CD14-positive monocyte (primary cell): Measurements from ENCODE around the gene NOX1. TPM values are rescaled to one million over a fixed set of nuclear protein-coding genes. Genes with fewer than 3 reads are reported as not detected.
"Not testable (repeated sequence)": the region's sequence is repeated elsewhere in the genome, so short reads cannot be mapped to it uniquely, and the experiment has no call there.

Experiments
- DNase-seq, 3 donors: peaks; one replicate each; pipeline ENCODE4 v3.0.0-alpha.2; 2011 to 2022
- H2AFZ ChIP-seq: 2 replicates; pipeline ENCODE4 v1.6.0; 2012; ENCODE audit warnings: mild to moderate bottlenecking, low read depth, low read length, inconsistent platforms; ENCODE audit not compliant: insufficient read depth, poor library complexity, severe bottlenecking
- H3K27ac ChIP-seq, 2 donors: 1 replicate in 1 of 2; 2 replicates in 1 of 2; pipeline ENCODE4 v1.5.1; 2012 to 2013; ENCODE audit warnings: low read length in 2 of 2, control low read depth in 1 of 2, inconsistent platforms in 1 of 2, low read depth in 1 of 2, mild to moderate bottlenecking in 1 of 2
- H3K27me3 ChIP-seq, 2 donors: one replicate each; pipeline versions ENCODE4 v1.6.0 to v1.6.1; 2011 to 2013; ENCODE audit warnings: low read length in 2 of 2; ENCODE audit not compliant: control insufficient read depth in 2 of 2, insufficient read depth in 2 of 2
- H3K36me3 ChIP-seq, 2 donors: replicated peaks in 1 of 2; 1 replicate in 1 of 2; 2 replicates in 1 of 2; pipeline versions ENCODE4 v1.5.1 to v1.6.1; 2012 to 2013; ENCODE audit warnings: low read length in 2 of 2, control low read depth in 1 of 2, inconsistent platforms in 1 of 2, mild to moderate bottlenecking in 1 of 2; ENCODE audit not compliant: insufficient read depth in 2 of 2, control insufficient read depth in 1 of 2
- H3K4me1 ChIP-seq, 2 donors: 1 replicate in 1 of 2; 2 replicates in 1 of 2; pipeline versions ENCODE4 v1.5.1 to v1.6.1; 2012 to 2013; ENCODE audit warnings: low read length in 2 of 2, control low read depth in 1 of 2, inconsistent platforms in 1 of 2, mild to moderate bottlenecking in 1 of 2, moderate library complexity in 1 of 2; ENCODE audit not compliant: insufficient read depth in 2 of 2, control insufficient read depth in 1 of 2
- H3K4me2 ChIP-seq: replicated peaks from 2 replicates; pipeline ENCODE3; 2012; ENCODE audit warnings: low read length, moderate library complexity, mild to moderate bottlenecking; ENCODE audit not compliant: poor library complexity, severe bottlenecking; ENCODE audit errors: extremely low read depth
- H3K4me3 ChIP-seq, 3 experiments: fragments of 200-600 bp in 1 of 3; sonication (generic) in 1 of 3; replicated peaks in 1 of 3; 1 replicate in 2 of 3; 2 replicates in 1 of 3; pipeline ENCODE4 v1.5.1; 2011 to 2013; ENCODE audit warnings: low read length in 3 of 3, mild to moderate bottlenecking in 3 of 3, control low read depth in 2 of 3, low read depth in 2 of 3, inconsistent platforms in 1 of 3, moderate library complexity in 1 of 3
- H3K79me2 ChIP-seq: 2 replicates; pipeline ENCODE4 v1.6.0; 2012; ENCODE audit warnings: mild to moderate bottlenecking, control low read depth, inconsistent platforms, low read length, moderate library complexity; ENCODE audit not compliant: insufficient read depth
- H3K9ac ChIP-seq: 2 replicates; pipeline ENCODE4 v1.6.0; 2017; ENCODE audit warnings: low read length, mild to moderate bottlenecking; ENCODE audit not compliant: insufficient read depth, poor library complexity, severe bottlenecking
- H3K9me3 ChIP-seq, 2 donors: replicated peaks in 1 of 2; 1 replicate in 1 of 2; 2 replicates in 1 of 2; pipeline versions ENCODE4 v1.5.1 to v1.6.1; 2012 to 2013; ENCODE audit warnings: low read length in 2 of 2, control low read depth in 1 of 2; ENCODE audit not compliant: control insufficient read depth in 1 of 2, insufficient read depth in 1 of 2
- H4K20me1 ChIP-seq: 2 replicates; pipeline ENCODE4 v1.6.0; 2012; ENCODE audit warnings: mild to moderate bottlenecking, low read length, control low read depth, moderate library complexity; ENCODE audit not compliant: insufficient read depth
- H3K27ac Mint-ChIP-seq, 7 donors: one replicate each; pipeline ENCODE4 v1.8.0; 2020; ENCODE audit warnings: mild to moderate bottlenecking in 7 of 7, mixed read lengths in 7 of 7, moderate library complexity in 6 of 7, inconsistent platforms in 2 of 7
- H3K27me3 Mint-ChIP-seq, 3 donors: one replicate each; pipeline ENCODE4 v1.8.0; 2021 to 2022; ENCODE audit warnings: low read depth in 3 of 3, mild to moderate bottlenecking in 3 of 3, mixed read lengths in 3 of 3, moderate library complexity in 3 of 3, inconsistent platforms in 1 of 3
- H3K36me3 Mint-ChIP-seq, 2 donors: one replicate each; pipeline ENCODE4 v1.8.0; 2020; ENCODE audit warnings: mixed read lengths in 2 of 2, inconsistent platforms in 1 of 2, mild to moderate bottlenecking in 1 of 2
- H3K4me1 Mint-ChIP-seq: one replicate; pipeline ENCODE4 v1.8.0; 2020; ENCODE audit warnings: mild to moderate bottlenecking, mixed read lengths
- H3K4me3 Mint-ChIP-seq, 2 donors: one replicate each; pipeline ENCODE4 v1.8.0; 2020; ENCODE audit warnings: mild to moderate bottlenecking in 2 of 2, mixed read lengths in 2 of 2, moderate library complexity in 1 of 2
- H3K9me3 Mint-ChIP-seq, 7 donors: one replicate each; pipeline ENCODE4 v1.8.0; 2020 to 2022; ENCODE audit warnings: mixed read lengths in 7 of 7, mild to moderate bottlenecking in 6 of 7, moderate library complexity in 6 of 7, inconsistent platforms in 2 of 7
- CTCF ChIP-seq: fragments of 200-600 bp; IDR thresholded peaks from one replicate; pipeline ENCODE4 v1.8.0; 2022; ENCODE audit warnings: antibody characterized with exemption, mild to moderate bottlenecking
- WGBS: methylation state at CpG from one replicate; pipeline ENCODE4 v1.1.5; 2013; ENCODE audit warnings: missing lambda C conversion rate; ENCODE audit not compliant: insufficient coverage; 5-methylcytosine and 5-hydroxymethylcytosine counted together
- intact Hi-C, 2 donors: fragments of 100-400 bp; cut with micrococcal nuclease; formaldehyde crosslinking; loops; one replicate each; pipeline versions ENCODE4 v1.15.0 to v1.15.1; 2023
- polyA plus RNA-seq, 3 donors: library from polyadenylated mRNA; depleted of rRNA in 1 of 3; unstranded in 2 of 3; stranded (reverse) in 1 of 3; fragments of 300-500 nt in 2 of 3; fragments of >200 nt in 1 of 3; fragmentation: Illumina TruSeq in 2 of 3; gene quantifications; 1 replicate in 2 of 3; 2 replicates in 1 of 3; pipeline ENCODE4 v1.2.3, GENCODE V29; 2012 to 2021

NOX1 gene
- polyA plus RNA-seq, 3 donors = not detected

GRCh38 chrX:100798484-100799214 is 75.5 kb downstream of the NOX1 start:
- no peak for TF ChIP-seq CTCF
- Histone ChIP-seq H3K9ac (no peak overlapping the region), H3K36me3 (no peaks in the 10 kb centered on the region), H3K4me1 (no peaks in the 10 kb centered on the region), H2AFZ (no peak overlapping the region), H4K20me1 (no peaks in the 10 kb centered on the region), H3K27ac (no peak overlapping the region), H3K9me3 (no peaks in the 10 kb centered on the region), H3K4me2 (no peak overlapping the region), H3K4me3 (no peak overlapping the region), H3K27me3 (peaks cover 0 to 2% of the 10 kb centered on the region in 2 donors), H3K79me2 (no peaks in the 10 kb centered on the region)
- intact Hi-C loops = no loop called here
- no peak overlapping the region for H3K4me3 Mint-ChIP-seq
- no CpG with 5 or more reads among the region's 4 CpGs for WGBS
- no peaks in the 10 kb centered on the region for H3K4me1 Mint-ChIP-seq
- no peak overlapping the region for H3K27ac Mint-ChIP-seq
- DNase-seq = no peak
- H3K9me3 Mint-ChIP-seq = peaks cover 0 to 3% (median 0%) of the 10 kb centered on the region in 7 donors
- no peaks in the 10 kb centered on the region for H3K36me3 Mint-ChIP-seq
- H3K27me3 Mint-ChIP-seq = peaks cover 1 to 8% (median 2%) of the 10 kb centered on the region in 3 donors

- Mint-ChIP-seq H3K27me3 (peaks cover 0 to 5% (median under 1%) of the 10 kb centered on the region in 3 donors), H3K4me3 (no peak overlapping the region), H3K27ac (no peak overlapping the region), H3K36me3 (no peaks in the 10 kb centered on the region), H3K4me1 (no peaks in the 10 kb centered on the region), H3K9me3 (peaks cover 0 to 3% (median 0%) of the 10 kb centered on the region in 7 donors)
- no peaks in the 10 kb centered on the region for H3K9me3 ChIP-seq
- no peaks in the 10 kb centered on the region for H4K20me1 ChIP-seq
- no peaks in the 10 kb centered on the region for H3K27me3 ChIP-seq
- no peak overlapping the region for H3K9ac ChIP-seq
- no peak overlapping the region for H3K27ac ChIP-seq
- intact Hi-C loops = no loop called here
- H3K4me2 ChIP-seq = no peak overlapping the region
- H3K79me2 ChIP-seq = no peaks in the 10 kb centered on the region
- DNase-seq = no peak
- no peak for TF ChIP-seq CTCF
- H3K4me1 ChIP-seq = no peaks in the 10 kb centered on the region
- WGBS = 100% methylated on average over 1 of the region's 4 CpGs
- H2AFZ ChIP-seq = no peak overlapping the region
- H3K36me3 ChIP-seq = no peaks in the 10 kb centered on the region
- no peak overlapping the region for H3K4me3 ChIP-seq
These were observed 76.8 kb downstream of the NOX1 start for GRCh38 chrX:100797359-100797758.

GRCh38 chrX:100796371-100796770 is 77.8 kb downstream of the NOX1 start:
- H3K36me3 Mint-ChIP-seq, H3K4me2 ChIP-seq, H3K4me1 ChIP-seq, H3K9me3 Mint-ChIP-seq, H3K27ac ChIP-seq, H3K4me3 ChIP-seq, H2AFZ ChIP-seq, H3K9me3 ChIP-seq, intact Hi-C loops, H3K36me3 ChIP-seq, H3K4me3 Mint-ChIP-seq, H3K79me2 ChIP-seq, DNase-seq, H3K4me1 Mint-ChIP-seq, H3K27ac Mint-ChIP-seq, H4K20me1 ChIP-seq, H3K27me3 ChIP-seq, H3K27me3 Mint-ChIP-seq, H3K9ac ChIP-seq: not testable (repeated sequence)
- no CpG with 5 or more reads among the region's 7 CpGs for WGBS
